Stimulated activated CD4-positive, alpha-beta T cell treated with anti-CD3 and anti-CD28 coated beads, Interleukin-2, amount 100 ng/mL, for 24 hours (primary cell): Measurements from ENCODE around the gene CACYBP.
A peak's percentile ranks its signal among the peaks of the same experiment; 100 is the strongest.

ENCODE experiments used
- DNase-seq, 2 donors: peaks; one replicate each; pipeline ENCODE4 v3.0.0-alpha.2; 2020

The CACYBP gene

GRCh38 chr1:174974711-174975119 lies 25.0 kb upstream of the CACYBP start:
- DNase-seq, result no peak

- DNase-seq, result no peak
Measured at GRCh38 chr1:174975764-174976163, 24.0 kb upstream of the CACYBP start.

DNA sequence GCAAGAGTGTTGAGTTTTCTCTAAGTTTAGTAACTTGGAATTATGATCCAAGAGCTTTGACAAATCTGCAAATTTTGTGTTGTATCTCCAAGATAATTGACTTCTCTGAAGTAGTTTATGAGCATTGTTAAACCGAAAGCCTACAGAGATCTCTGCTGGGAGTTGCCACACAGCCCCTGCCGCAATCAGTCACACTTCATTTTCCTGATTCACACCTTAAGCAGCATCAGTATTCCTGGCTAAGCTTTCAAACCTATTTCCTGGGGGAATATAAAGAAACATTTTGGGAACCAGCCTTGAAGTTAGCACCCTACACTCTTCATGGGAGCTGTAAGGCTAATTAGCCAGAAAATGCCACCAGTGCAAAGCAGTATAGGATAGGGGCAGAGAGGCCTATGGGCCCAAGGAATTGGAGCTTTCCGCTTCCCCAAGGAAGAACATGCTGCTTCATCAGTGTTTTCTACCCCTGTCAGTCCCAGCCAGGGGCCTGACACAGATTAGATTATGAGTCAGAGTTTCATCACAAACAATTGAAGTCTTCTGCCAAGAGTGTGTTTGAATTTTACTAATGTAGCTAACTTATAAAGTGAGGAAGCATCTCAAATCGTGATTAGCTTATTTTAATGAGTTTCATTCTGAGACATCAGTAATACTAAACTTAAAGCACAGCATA lies 23.2 kb upstream of the CACYBP start:
- no peak for DNase-seq

GRCh38 chr1:174982971-174983689 lies 16.6 kb upstream of the CACYBP start:
- peak in 1 of 2 donors; percentile 44 for DNase-seq

- no peak for DNase-seq
Measured at GRCh38 chr1:174984952-174985351, 14.8 kb upstream of the CACYBP start.

DNA sequence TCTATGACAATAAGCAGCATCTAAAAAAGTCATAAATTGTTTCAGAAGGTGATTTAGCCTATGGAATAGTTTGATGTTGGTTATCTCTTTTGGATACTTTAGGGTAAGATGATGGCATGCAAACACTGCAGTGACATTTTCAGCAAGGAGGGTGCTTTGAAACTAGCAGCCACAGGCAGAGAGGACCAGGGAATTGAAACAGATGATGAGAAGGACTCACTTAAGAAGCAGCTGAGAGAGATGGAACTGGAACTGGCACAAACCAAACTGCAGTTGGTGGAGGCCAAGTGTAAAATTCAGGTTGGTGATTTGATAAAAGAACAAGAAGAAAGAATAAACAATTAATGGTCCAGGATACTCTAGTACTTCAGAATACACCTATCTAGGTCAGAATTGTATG lies 11.2 kb upstream of the CACYBP start:
- no peak for DNase-seq

GRCh38 chr1:174988986-174989385 lies 10.8 kb upstream of the CACYBP start:
- DNase-seq, result no peak

DNA sequence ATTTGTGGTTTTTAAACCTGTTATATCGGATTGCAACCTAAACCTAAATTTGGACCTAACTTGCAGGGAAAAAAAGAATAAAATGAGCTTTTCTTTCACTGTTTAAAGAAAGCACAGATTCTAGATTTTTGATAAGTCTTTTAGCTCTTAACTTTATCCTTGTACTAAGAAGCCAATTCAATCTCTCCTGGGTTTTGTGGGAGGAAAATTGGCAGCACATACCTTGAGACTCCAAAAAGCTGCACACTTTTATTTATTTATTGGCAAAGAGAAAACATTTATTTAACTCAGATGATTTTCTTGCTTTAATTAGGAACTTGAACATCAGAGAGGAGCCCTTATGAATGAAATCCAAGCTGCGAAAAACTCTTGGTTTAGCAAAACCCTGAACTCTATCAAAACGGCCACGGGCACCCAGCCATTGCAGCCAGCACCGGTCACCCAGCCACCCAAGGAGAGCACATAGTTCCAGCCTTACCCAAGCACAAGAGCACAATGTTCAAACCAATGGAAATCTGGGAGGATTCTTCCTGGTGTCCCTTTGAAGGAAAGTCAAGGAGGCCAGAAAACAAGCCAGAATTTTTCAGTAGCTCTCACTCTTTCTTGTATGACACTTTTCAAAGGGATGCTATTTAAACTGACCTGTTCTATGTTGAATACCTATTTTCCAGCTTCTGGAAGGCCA lies 10.1 kb upstream of the CACYBP start:
- no peak for DNase-seq

GRCh38 chr1:174990382-174990999 lies 9.3 kb upstream of the CACYBP start:
- no peak for DNase-seq

DNA sequence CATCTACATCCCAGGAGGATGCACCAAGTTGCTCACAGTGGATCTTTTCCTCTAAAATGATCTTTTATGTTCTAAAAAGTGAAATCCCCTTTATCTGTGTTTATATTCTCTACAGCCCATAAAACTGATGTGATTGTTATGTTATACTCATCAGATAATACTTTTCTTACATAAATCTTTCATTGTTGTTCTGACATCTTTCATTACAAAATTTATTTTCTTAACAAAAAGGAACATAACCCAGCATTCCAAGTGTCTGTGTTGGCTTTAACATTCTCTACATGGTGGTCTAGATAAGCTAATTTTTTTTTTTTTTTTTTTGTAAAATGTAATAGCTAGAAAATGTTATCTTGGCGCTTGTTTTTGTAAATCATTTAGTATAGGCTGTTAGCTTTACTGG lies 8.3 kb upstream of the CACYBP start:
- no peak for DNase-seq

- no peak for DNase-seq
Measured at GRCh38 chr1:174995121-174995520, 4.6 kb upstream of the CACYBP start.

- no peak for DNase-seq
Measured at GRCh38 chr1:174995916-174996315, 3.8 kb upstream of the CACYBP start.

DNA sequence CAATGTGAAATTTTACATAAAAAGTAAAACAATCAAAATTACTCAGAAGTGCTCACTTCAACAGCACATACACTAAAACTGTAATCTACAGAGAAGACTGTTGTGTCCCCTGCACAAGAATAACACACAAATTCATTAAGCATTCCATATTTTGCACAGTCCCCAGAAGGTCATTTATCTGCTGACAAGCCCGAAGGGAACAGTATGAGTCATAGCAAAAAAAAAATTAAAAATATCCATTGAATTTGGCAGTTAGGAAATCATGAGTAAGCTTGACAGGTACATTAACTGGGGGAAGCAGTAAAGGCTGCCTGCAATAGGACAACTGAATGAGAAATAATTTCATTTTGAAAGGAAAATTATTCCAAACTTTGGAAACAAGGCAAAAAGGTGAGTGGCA lies 3.3 kb upstream of the CACYBP start:
- no peak for DNase-seq

GRCh38 chr1:174997041-174997440 lies 2.7 kb upstream of the CACYBP start:
- no peak for DNase-seq

GRCh38 chr1:174998569-174999215 lies 1.1 kb upstream of the CACYBP start:
- peak; percentile 24 to 42 for DNase-seq

DNA sequence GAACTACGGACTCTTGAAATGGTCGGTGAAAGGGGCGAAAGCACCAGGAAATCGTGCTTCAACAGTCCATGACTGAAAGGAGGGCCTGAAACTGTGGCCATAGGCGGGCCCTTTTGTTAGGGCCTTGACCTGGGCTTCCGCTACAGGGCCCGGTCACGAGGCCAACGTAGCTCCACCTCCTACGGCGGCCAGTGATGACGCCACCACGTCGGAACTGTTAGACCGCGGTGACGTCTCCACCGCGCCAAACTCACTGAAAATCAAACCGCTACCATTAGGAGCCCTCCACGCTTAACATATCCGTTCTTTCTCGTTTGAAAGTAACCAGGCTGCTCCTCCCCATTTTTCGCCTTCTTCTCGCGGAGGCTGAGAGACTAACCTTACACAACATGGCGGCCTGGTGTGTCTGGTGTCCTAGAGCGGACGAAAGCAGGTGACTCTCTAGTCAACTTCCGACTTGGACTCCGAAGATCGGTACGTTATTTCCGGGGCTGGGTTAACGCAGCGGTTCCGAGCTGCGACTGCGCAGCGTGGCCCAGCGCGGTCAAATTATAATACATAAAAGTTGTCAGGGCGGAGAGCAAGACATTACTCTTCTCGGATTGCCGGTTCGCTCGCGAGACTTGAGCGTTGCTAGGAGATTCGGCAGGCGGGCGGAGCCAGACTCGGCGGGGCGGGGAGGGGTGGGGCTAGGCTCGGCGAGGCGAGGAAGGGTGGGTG lies 371 bp upstream of the CACYBP start:
- peak; percentile 96 for DNase-seq

DNA sequence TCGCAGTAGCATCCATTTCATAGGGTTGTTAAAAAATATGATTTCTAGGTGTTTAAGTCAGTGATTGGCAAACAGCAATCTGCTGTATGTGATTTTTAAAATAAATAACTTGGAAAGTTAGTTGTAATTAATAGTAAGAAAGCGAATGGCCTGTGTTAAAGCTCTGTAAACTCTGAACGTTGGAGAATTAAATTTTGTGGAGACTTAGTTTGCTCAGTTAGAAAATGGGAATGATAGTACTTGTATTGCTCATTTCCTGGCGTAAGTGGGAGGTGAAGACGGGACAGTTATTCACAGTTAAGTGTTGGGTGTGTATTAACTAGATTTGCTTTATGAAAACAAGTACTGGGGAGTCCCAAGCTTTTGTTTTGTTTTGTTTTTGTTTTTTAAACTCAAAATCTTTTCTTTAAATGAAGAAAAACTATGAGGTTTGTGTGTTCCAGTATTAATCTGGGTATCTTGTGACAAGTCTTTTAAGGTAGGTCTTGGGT lies 995 bp downstream of the CACYBP start:
- no peak for DNase-seq

DNA sequence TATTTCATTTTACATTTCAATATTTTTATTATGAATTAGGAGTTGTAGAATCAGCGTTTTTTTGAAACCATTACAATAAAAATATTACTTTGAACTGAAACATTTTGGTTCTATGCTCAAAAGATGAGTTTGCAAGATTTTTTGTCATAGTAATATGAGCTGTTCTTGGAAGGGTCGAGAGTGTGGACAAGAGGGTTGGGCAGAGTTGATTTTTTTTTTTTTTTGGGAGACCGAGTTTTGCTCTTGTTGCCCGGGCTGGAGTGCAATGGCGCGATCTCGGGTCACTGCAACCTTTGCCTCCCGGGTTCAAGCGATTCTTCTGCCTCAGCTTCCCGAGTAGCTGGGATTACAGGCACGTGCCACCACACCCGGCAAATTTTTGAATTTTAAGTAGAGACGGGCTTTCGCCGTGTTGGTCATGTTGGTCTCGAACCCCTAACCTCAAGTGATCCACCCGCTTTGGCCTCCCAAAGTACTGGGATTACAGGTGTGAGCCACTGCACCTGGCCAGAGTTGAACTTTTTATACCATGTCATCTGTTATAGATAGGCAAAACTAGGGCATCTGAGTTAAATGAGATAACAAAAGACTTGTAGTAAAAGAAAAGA lies 3.3 kb downstream of the CACYBP start:
- DNase-seq, result no peak

DNA sequence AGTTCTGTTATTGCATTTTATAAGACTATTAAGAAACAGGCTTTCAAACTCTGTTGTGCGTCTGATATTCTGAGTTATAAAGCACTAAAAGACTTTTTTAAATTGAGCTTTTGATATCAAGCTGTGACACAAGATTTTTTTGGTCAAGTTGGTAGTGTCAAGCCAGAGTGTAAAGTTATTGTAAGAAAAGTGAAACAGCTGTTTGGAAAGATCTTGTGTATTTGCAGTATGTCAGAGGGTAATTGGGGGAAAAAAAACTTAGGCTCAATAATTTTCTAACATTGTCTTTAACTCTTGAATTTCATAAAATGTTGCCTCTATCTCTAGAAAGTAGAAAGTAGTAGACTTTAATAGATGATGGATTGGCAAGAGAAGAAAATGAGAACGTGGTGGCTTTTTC lies 3.8 kb downstream of the CACYBP start:
- DNase-seq, result no peak

DNA sequence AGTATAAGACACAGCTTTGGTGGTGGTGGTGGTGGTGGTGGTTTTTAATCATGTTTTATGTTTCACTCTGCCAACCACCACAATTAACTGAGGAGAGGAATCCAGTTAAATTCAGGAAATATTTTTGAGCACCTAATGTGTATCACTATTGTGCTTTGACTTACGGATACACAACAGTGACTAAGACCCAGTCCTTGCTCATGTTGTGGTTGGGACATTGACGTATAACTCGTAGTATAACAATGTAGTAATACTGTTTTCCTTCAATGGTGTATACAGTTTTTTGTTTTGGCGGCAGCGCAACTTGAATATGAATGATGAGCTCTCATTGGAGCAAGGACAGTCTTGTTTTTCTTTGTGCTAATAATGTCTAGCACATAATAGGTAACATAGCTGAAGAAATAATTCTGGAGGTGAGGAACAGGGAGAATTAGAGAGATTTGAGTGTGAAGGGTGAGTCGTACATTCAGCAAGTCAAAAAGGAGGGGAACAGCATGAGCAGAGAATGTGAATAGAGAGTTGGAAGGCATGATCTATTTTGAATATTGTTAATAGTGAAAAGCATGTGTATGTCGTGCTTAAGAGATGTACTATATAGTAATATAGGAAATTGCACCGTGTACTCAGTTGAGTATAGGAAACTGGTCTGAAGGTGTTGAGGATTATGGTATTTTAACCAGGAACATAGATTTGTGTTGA lies 5.5 kb downstream of the CACYBP start:
- no peak for DNase-seq

DNA sequence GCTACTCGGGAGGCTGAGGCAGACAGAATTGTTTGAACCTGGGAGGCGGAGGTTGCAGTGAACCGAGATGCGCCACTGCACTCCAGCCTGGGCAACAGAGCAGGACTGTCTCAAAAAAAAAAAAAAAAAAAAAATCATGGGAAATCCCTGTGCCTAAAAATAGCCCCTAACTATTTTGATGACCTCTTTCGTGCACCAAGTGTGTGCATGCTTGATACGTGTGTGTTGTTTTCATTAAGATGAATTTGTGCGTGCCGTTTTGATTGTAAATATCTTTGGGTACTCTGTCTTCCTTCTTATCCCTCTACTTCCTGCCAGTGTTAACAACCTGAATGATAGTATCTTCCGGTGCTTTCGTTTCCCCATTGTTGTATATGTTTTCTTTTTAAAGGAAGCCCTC lies 9.8 kb downstream of the CACYBP start:
- no peak for DNase-seq
